B cell (primary cell): ENCODE results near the gene TM7SF3. TPM values are rescaled to one million over a fixed set of nuclear protein-coding genes. Genes with fewer than 3 reads are reported as not detected.

Experiments used
- ATAC-seq: fragments of 200-7000 bp; cut with Tn5 transposase; one replicate; pipeline ENCODE4 v1.10.0; 2021; ENCODE audit warnings: low read depth, mild to moderate bottlenecking, moderate number of reproducible peaks, moderate library complexity
- CTCF ChIA-PET: fragments of 350-600 bp; sonication (Branson Sonifier 250); formaldehyde crosslinking; loops from one replicate; lab custom pipeline; 2021; ENCODE audit warnings: antibody characterized with exemption, inconsistent platforms; lab: Charles Lee
- POLR2A ChIA-PET: fragments of 350-600 bp; sonication (Branson Sonifier 250); formaldehyde crosslinking; loops from one replicate; lab custom pipeline; 2021; ENCODE audit warnings: antibody characterized with exemption; lab: Charles Lee
- DNase-seq: peaks from one replicate; pipeline ENCODE4 v3.0.0; 2013
- H2AFZ ChIP-seq: 2 replicates; pipeline ENCODE4 v1.6.1; 2012; ENCODE audit warnings: mild to moderate bottlenecking, low read depth, low read length; ENCODE audit not compliant: insufficient read depth, poor library complexity, severe bottlenecking
- H3K27ac ChIP-seq, 2 donors: 1 replicate in 1 of 2; 2 replicates in 1 of 2; pipeline ENCODE4 v1.5.1; 2012 to 2013; ENCODE audit warnings: low read length in 2 of 2, mild to moderate bottlenecking in 2 of 2, moderate library complexity in 1 of 2
- H3K27me3 ChIP-seq, 4 experiments: fragments of 200-600 bp in 1 of 4; sonication (generic) in 1 of 4; replicated peaks in 1 of 4; 1 replicate in 2 of 4; 2 replicates in 2 of 4; pipeline versions ENCODE4 v1.6.1 to v1.7.0; 2013 to 2016; ENCODE audit warnings: low read length in 3 of 4, mild to moderate bottlenecking in 2 of 4, mixed read lengths in 1 of 4, moderate library complexity in 1 of 4; ENCODE audit not compliant: insufficient read depth in 4 of 4, control insufficient read depth in 3 of 4; ENCODE audit errors: control extremely low read depth in 1 of 4
- H3K36me3 ChIP-seq, 2 experiments: replicated peaks in 1 of 2; 1 replicate in 1 of 2; 2 replicates in 1 of 2; pipeline versions ENCODE4 v1.6.1 to v1.7.1; 2013; ENCODE audit warnings: low read length in 1 of 2; ENCODE audit not compliant: insufficient read depth in 2 of 2, control insufficient read depth in 1 of 2; ENCODE audit errors: control extremely low read depth in 1 of 2, extremely low read depth in 1 of 2
- H3K4me1 ChIP-seq, 2 donors: fragments of 200-600 bp in 1 of 2; sonication (generic) in 1 of 2; 1 replicate in 1 of 2; 2 replicates in 1 of 2; pipeline versions ENCODE4 v1.5.1 to v1.6.1; 2013 to 2017; ENCODE audit warnings: low read length in 2 of 2; ENCODE audit not compliant: control insufficient read depth in 2 of 2, insufficient read depth in 2 of 2
- H3K4me2 ChIP-seq: replicated peaks from 2 replicates; pipeline ENCODE3; 2012; ENCODE audit warnings: mild to moderate bottlenecking, low read depth, low read length; ENCODE audit not compliant: poor library complexity, severe bottlenecking
- H3K4me3 ChIP-seq, 5 experiments: fragments of 200-600 bp in 1 of 5; sonication (generic) in 1 of 5; 1 replicate in 3 of 5; 2 replicates in 2 of 5; pipeline versions ENCODE4 v1.5.1 to v1.7.0; 2011 to 2016; ENCODE audit warnings: low read length in 4 of 5, mild to moderate bottlenecking in 4 of 5, low read depth in 2 of 5, control low read depth in 1 of 5, moderate library complexity in 1 of 5; ENCODE audit not compliant: insufficient read depth in 1 of 5; ENCODE audit errors: control extremely low read depth in 1 of 5, extremely low read depth in 1 of 5
- H3K79me2 ChIP-seq: fragments of 200-600 bp; sonication (generic); one replicate; pipeline ENCODE4 v1.6.0; 2016; ENCODE audit warnings: low read length; ENCODE audit not compliant: control insufficient read depth, insufficient read depth
- H3K9ac ChIP-seq: fragments of 200-600 bp; sonication (generic); 2 replicates; pipeline ENCODE4 v1.6.1; 2017; ENCODE audit warnings: mild to moderate bottlenecking, low read length, moderate library complexity
- H3K9me3 ChIP-seq, 3 donors: one replicate each; pipeline versions ENCODE4 v1.6.1 to v1.7.1; 2013; ENCODE audit warnings: low read length in 2 of 3; ENCODE audit not compliant: control insufficient read depth in 2 of 3, insufficient read depth in 1 of 3; ENCODE audit errors: control extremely low read depth in 1 of 3
- H4K20me1 ChIP-seq: 2 replicates; pipeline ENCODE4 v1.6.0; 2012; ENCODE audit warnings: mild to moderate bottlenecking, low read length; ENCODE audit not compliant: insufficient read depth, control insufficient read depth, poor library complexity, severe bottlenecking
- H3K27ac Mint-ChIP-seq: one replicate; pipeline ENCODE4 v1.8.0; 2021; ENCODE audit warnings: mixed read lengths
- H3K27me3 Mint-ChIP-seq: one replicate; pipeline ENCODE4 v1.8.0; 2021; ENCODE audit warnings: mixed read lengths
- H3K4me1 Mint-ChIP-seq: one replicate; pipeline ENCODE4 v1.8.0; 2021; ENCODE audit warnings: mixed read lengths
- H3K4me3 Mint-ChIP-seq: one replicate; pipeline ENCODE4 v1.8.0; 2021; ENCODE audit warnings: mixed read lengths
- H3K9me3 Mint-ChIP-seq: one replicate; pipeline ENCODE4 v1.8.0; 2022; ENCODE audit warnings: mixed read lengths; ENCODE audit not compliant: insufficient read depth
- CTCF ChIP-seq: fragments of 200-600 bp; IDR thresholded peaks from one replicate; pipeline ENCODE4 v1.8.0; 2022; ENCODE audit warnings: antibody characterized with exemption, mild to moderate bottlenecking
- EZH2 ChIP-seq: IDR thresholded peaks from 2 replicates; pipeline ENCODE4 v1.6.1; 2012; ENCODE audit warnings: borderline replicate concordance, low read depth, mild to moderate bottlenecking, moderate library complexity, low read length; ENCODE audit not compliant: insufficient read depth, poor library complexity, severe bottlenecking
- WGBS: methylation state at CpG from one replicate; pipeline ENCODE4 v1.1.5; 2013; ENCODE audit warnings: missing lambda C conversion rate; ENCODE audit not compliant: insufficient coverage; 5-methylcytosine and 5-hydroxymethylcytosine counted together
- intact Hi-C: fragments of 100-400 bp; cut with micrococcal nuclease; formaldehyde crosslinking; loops from one replicate; pipeline ENCODE4 v1.10.0; 2022
- polyA minus RNA-seq: library from RNA; depleted of rRNA, polyadenylated mRNA; stranded (reverse); fragments of >200 nt; gene quantifications from 2 replicates; pipeline ENCODE4 v1.2.3, GENCODE V29; 2012
- polyA plus RNA-seq: library from polyadenylated mRNA; depleted of rRNA; stranded (reverse); fragments of >200 nt; gene quantifications from 2 replicates; pipeline ENCODE4 v1.2.3, GENCODE V29; 2012
- total RNA-seq, 2 donors: library from RNA; stranded (reverse); fragments of 120-200 nt in 1 of 2; gene quantifications; 1 replicate in 1 of 2; 2 replicates in 1 of 2; pipeline versions ENCODE4 v1.2.3 to v1.2.4, GENCODE V29; 2013 to 2022

The TM7SF3 gene
- total RNA-seq (33.5 and 42.0 TPM in 2 replicates), polyA plus RNA-seq (23.1 and 24.5 TPM in 2 replicates), polyA minus RNA-seq (35.3 and 47.9 TPM in 2 replicates)
- 39.7 TPM for total RNA-seq (2013)

DNA sequence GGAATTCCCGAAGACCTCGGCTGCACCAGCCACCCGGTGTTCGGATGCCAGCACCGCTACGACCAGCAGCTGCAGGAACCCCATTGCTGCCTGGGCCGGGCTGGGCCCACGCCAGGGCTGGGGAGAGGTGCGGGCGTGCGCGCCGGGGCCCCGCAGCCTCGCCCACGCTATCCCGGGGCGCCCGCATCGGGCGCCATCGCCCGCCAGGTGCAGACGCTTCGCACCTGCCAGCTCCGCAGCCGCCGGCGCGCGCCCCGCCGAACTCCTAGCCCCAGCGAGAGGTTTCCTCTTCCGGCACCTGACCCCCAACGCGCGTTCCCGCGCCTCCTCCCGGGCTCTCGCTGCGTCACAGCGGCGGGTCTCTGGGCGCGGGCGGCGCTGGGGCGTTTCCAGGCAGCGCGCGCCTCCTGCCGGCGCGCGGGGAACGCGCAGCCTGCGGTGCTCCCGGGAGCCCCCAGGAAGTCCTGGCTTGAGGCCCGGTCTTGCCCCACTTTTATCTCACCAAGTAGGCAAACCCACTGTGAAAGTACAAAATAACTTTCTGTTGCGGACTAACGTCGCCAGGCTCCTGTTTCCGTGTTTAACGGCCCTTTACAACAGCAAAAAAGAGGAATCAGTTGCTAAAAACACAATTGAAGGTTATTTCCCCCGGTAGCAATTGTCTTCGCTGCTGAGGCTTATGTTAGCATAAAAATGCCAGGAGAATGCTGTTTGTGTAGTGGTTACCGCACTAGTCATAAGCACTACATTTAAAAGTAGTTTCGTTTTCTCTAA lies at the start of gene TM7SF3:
Gene TM7SF3 (minus strand): TSS at position 300 of the 774 bp plus-strand sequence. CDS start 216 bp downstream, at position 84.
- under 1% methylated on average over 69 of the region's 71 CpGs for WGBS
- intact Hi-C loops: loop anchor here (1.0 to 10.0 kb wide), 10 partner anchors 8 to 892 kb away; partner anchors contain the start of genes FGFR1OP2, ITPR2, MED21 and MRPS35

More for the DNA sequence above, at the start of gene TM7SF3:
- ATAC-seq: peak; percentile 93
- TF ChIP-seq CTCF (peak; percentile 92), EZH2 (no peak)
- Mint-ChIP-seq H3K9me3 (no peaks in the 10 kb centered on the region), H3K4me3 (peak within 1 kb of the TSS; percentile 96), H3K27ac (peak within 1 kb of the TSS; percentile 96), H3K4me1 (peaks cover 47% of the 10 kb centered on the region), H3K27me3 (no peaks in the 10 kb centered on the region)
- Histone ChIP-seq H3K9ac (peak within 1 kb of the TSS; percentile 73), H3K4me3 (peak within 1 kb of the TSS; percentile 78 to 86 (median 83)), H3K36me3 (no peaks in the 10 kb centered on the region), H3K9me3 (no peaks in the 10 kb centered on the region), H3K4me2 (peak within 1 kb of the TSS; percentile 80), H3K79me2 (peaks cover 32% of the 10 kb centered on the region), H3K4me1 (peaks cover 24 to 25% of the 10 kb centered on the region in 2 donors), H4K20me1 (no peaks in the 10 kb centered on the region), H3K27me3 (no peaks in the 10 kb centered on the region), H3K27ac (peak within 1 kb of the TSS; percentile 90 to 91), H2AFZ (peak within 1 kb of the TSS; percentile 84)
- DNase-seq: peak; percentile 97
- POLR2A ChIA-PET: interaction anchor here (0.7 to 1.2 kb wide), 4 partner anchors 9 to 1629 kb away, joined by 3 to 6 read pairs (median 4); partner anchors contain the start of genes MED21 and STK38L
- CTCF ChIA-PET: interaction anchor here (0.8 to 5.4 kb wide), 21 partner anchors 9 to 292 kb away, joined by 3 to 103 read pairs (median 10); partner anchors contain the start of genes ITPR2, MED21 and STK38L
